SK-N-SH treated with all-trans-retinoic acid at 6 μM for 48 hours (cell line): ENCODE results near the gene BSDC1.
"Not testable (repeated sequence)": the region's sequence is repeated elsewhere in the genome, so short reads cannot be mapped to it uniquely, and the experiment has no call there.

Experiments
- ATAC-seq: fragments of 200-7000 bp; cut with Tn5 transposase; 3 replicates; pipeline ENCODE4 v1.9.1; 2020; ENCODE audit warnings: mild to moderate bottlenecking, moderate library complexity
- ARNTL ChIP-seq: fragments of 450-650 bp; formaldehyde crosslinking; IDR thresholded peaks from 2 replicates; pipeline ENCODE4 v1.5.0; 2020; ENCODE audit warnings: low read depth, mild to moderate bottlenecking, moderate library complexity, borderline replicate concordance
- BACH2 ChIP-seq: fragments of 250-450 bp; sonication (Bioruptor Pico); IDR thresholded peaks from 2 replicates; pipeline ENCODE4 v1.9.0; 2021; ENCODE audit warnings: mild to moderate bottlenecking, borderline replicate concordance
- CREB5 ChIP-seq: fragments of 250-450 bp; sonication (Bioruptor Pico); IDR thresholded peaks from 2 replicates; pipeline ENCODE4 v1.5.1; 2020; ENCODE audit warnings: low read depth, mild to moderate bottlenecking, moderate library complexity
- CSDC2 ChIP-seq: fragments of 250-450 bp; sonication (Bioruptor Pico); IDR thresholded peaks from 2 replicates; pipeline ENCODE4 v1.5.0; 2020; ENCODE audit warnings: mild to moderate bottlenecking, moderate library complexity
- CSRNP3 ChIP-seq: fragments of 250-450 bp; sonication (Bioruptor Pico); IDR thresholded peaks from 2 replicates; pipeline ENCODE4 v1.5.1; 2021; ENCODE audit warnings: mild to moderate bottlenecking, moderate library complexity
- GLIS3 ChIP-seq: fragments of 250-450 bp; sonication (Bioruptor Pico); IDR thresholded peaks from 2 replicates; pipeline ENCODE4 v1.5.0; 2020; ENCODE audit warnings: mild to moderate bottlenecking, moderate library complexity
- ISL1 ChIP-seq: fragments of 250-450 bp; sonication (Bioruptor Pico); IDR thresholded peaks from 2 replicates; pipeline ENCODE4 v2.1.2; 2022; ENCODE audit warnings: mild to moderate bottlenecking, moderate library complexity
- OSR1 ChIP-seq: fragments of 250-450 bp; sonication (Bioruptor Pico); IDR thresholded peaks from 2 replicates; pipeline ENCODE4 v1.8.0; 2022; ENCODE audit warnings: moderate library complexity, mild to moderate bottlenecking, inconsistent platforms
- PATZ1 ChIP-seq: fragments of 250-450 bp; sonication (Bioruptor Pico); IDR thresholded peaks from 2 replicates; pipeline ENCODE4 v1.8.0; 2020; ENCODE audit warnings: mild to moderate bottlenecking, moderate library complexity, borderline replicate concordance
- PPARA ChIP-seq: fragments of 250-450 bp; sonication (Bioruptor Pico); IDR thresholded peaks from 2 replicates; pipeline ENCODE4 v1.5.0; 2020; ENCODE audit warnings: mild to moderate bottlenecking, borderline replicate concordance
- RARB ChIP-seq: fragments of 250-450 bp; sonication (Bioruptor Pico); IDR thresholded peaks from 2 replicates; pipeline ENCODE4 v1.8.0; 2021; ENCODE audit warnings: mild to moderate bottlenecking, moderate library complexity
- TCF4 ChIP-seq: fragments of 250-450 bp; sonication (Bioruptor Pico); IDR thresholded peaks from 2 replicates; pipeline ENCODE4 v1.8.0; 2021; ENCODE audit warnings: mild to moderate bottlenecking, moderate library complexity, borderline replicate concordance
- TOX ChIP-seq: fragments of 250-450 bp; sonication (Bioruptor Pico); IDR thresholded peaks from 2 replicates; pipeline ENCODE4 v1.8.0; 2021; ENCODE audit warnings: mild to moderate bottlenecking, moderate library complexity, borderline replicate concordance
- TSHZ2 ChIP-seq: fragments of 250-450 bp; sonication (Bioruptor Pico); IDR thresholded peaks from 2 replicates; pipeline ENCODE4 v1.5.0; 2020; ENCODE audit warnings: mild to moderate bottlenecking, moderate library complexity
- ZC3H10 ChIP-seq: fragments of 250-450 bp; sonication (Bioruptor Pico); IDR thresholded peaks from 2 replicates; pipeline ENCODE4 v1.5.1; 2021; ENCODE audit warnings: mild to moderate bottlenecking, moderate library complexity
- ZFP3 ChIP-seq: fragments of 250-450 bp; sonication (Bioruptor Pico); IDR thresholded peaks from 2 replicates; pipeline ENCODE4 v1.5.0; 2020; ENCODE audit warnings: mild to moderate bottlenecking, moderate library complexity
- ZFP30 ChIP-seq: fragments of 450-650 bp; formaldehyde crosslinking; IDR thresholded peaks from 2 replicates; pipeline ENCODE4 v1.5.0; 2022; ENCODE audit warnings: mild to moderate bottlenecking, moderate library complexity
- ZNF70 ChIP-seq: fragments of 450-650 bp; formaldehyde crosslinking; IDR thresholded peaks from 2 replicates; pipeline ENCODE4 v1.5.0; 2020; ENCODE audit warnings: mild to moderate bottlenecking, moderate library complexity
- ZNF8 ChIP-seq: fragments of 450-650 bp; formaldehyde crosslinking; IDR thresholded peaks from 2 replicates; pipeline ENCODE4 v1.5.0; 2020; ENCODE audit warnings: mild to moderate bottlenecking, moderate library complexity
- TF ChIP-seq, protein P1 (sequence below): fragments of 250-450 bp; sonication (Bioruptor Pico); IDR thresholded peaks from 2 replicates; pipeline ENCODE4 v1.8.0; 2021; ENCODE audit warnings: low read depth, mild to moderate bottlenecking, moderate library complexity, borderline replicate concordance

BSDC1 gene

GRCh38 chr1:32394141-32394889 lies at the start of gene BSDC1:
BSDC1 (minus strand) TSS chr1:32394441; CDS start chr1:32394414, 27 bp downstream.
- ATAC-seq: peak; percentile 95
- TF ChIP-seq GLIS3 (CRISPR knock-in tag) (no peak), CSDC2 (CRISPR knock-in tag) (no peak), BACH2 (CRISPR knock-in tag) (no peak), TOX (CRISPR knock-in tag) (no peak), RARB (no peak), ZNF70 (CRISPR knock-in tag) (no peak), PATZ1 (CRISPR knock-in tag) (no peak), ZC3H10 (CRISPR knock-in tag) (no peak), ARNTL (CRISPR knock-in tag) (no peak), TSHZ2 (CRISPR knock-in tag) (peak; percentile 79), CREB5 (CRISPR knock-in tag) (peak; percentile 67), TCF4 (CRISPR knock-in tag) (peak; percentile 84), CSRNP3 (CRISPR knock-in tag) (no peak), ZNF8 (CRISPR knock-in tag) (no peak), ZFP3 (no peak), PPARA (CRISPR knock-in tag) (no peak), ZFP30 (CRISPR knock-in tag) (no peak), ISL1 (CRISPR knock-in tag) (no peak)
- TF ChIP-seq, protein P1, sequence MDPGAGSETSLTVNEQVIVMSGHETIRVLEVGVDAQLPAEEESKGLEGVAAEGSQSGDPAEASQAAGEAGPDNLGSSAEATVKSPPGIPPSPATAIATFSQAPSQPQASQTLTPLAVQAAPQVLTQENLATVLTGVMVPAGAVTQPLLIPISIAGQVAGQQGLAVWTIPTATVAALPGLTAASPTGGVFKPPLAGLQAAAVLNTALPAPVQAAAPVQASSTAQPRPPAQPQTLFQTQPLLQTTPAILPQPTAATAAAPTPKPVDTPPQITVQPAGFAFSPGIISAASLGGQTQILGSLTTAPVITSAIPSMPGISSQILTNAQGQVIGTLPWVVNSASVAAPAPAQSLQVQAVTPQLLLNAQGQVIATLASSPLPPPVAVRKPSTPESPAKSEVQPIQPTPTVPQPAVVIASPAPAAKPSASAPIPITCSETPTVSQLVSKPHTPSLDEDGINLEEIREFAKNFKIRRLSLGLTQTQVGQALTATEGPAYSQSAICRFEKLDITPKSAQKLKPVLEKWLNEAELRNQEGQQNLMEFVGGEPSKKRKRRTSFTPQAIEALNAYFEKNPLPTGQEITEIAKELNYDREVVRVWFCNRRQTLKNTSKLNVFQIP (CRISPR knock-in tag): no peak

DNA sequence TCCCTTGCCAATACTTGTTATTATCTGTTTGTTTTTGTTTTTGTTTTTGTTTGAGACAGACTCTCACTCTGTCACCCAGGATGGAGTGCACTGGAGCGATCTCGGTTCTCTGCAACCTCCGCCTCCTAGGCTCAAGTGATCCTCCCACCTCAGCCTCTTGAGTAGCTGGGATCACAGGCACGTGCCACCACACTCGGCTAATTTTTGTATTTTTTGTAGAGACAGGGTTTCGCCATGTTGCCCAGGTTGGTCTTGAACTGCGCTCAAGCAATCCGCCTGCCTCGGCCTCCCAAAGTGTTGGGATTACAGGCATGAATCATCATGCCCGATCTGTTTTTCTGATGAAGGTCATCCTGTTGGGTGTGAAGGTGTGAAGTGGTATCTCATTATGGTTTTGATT lies 47.2 kb upstream of the BSDC1 start:
- ATAC-seq: not testable (repeated sequence)

DNA sequence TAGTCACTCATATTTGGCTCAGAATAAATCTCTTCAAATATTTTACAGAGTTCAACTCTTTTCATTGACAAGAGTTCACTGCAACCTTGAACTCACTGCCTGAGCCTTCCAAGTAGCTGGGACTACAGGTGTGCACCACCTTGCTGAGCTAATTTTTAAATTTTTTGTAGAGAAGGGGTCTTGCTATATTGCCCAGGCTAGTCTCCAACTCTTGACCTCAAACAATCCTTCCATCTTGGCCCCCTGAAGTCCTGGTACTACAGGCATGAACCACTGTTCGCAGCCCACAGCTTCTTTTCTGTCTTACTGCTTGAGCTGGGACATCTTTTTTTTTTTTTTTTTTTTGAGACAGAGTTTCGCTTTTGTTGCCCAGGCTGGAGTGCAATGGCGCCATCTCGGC lies 44.5 kb upstream of the BSDC1 start:
- not testable (repeated sequence) for ATAC-seq

DNA sequence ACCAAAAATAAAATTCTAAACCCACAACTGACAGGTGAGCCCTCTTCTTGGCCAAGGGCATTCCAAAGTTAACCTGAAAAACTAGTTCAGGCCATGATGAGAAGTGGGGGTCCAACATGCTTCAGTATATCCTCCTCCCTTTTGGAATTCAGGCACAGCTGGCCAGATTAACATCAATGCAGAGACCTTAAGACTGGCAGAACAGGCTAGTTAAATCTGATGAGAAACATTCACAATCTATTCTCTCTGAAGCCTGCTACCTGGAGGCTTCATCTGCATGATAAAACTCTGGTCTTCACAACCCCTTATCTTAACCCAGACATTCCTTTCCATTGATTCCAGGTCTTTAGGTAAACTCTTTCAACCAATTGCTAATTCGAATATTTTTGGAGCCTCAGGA lies 43.9 kb upstream of the BSDC1 start:
- TF ChIP-seq CSRNP3 (CRISPR knock-in tag): no peak
- TF ChIP-seq PPARA (CRISPR knock-in tag): no peak
- no peak for TF ChIP-seq ZNF70 (CRISPR knock-in tag)
- TF ChIP-seq TCF4 (CRISPR knock-in tag): no peak
- no peak for TF ChIP-seq ZFP3
- no peak for TF ChIP-seq ZNF8 (CRISPR knock-in tag)
- no peak for TF ChIP-seq OSR1 (CRISPR knock-in tag)
- TF ChIP-seq ARNTL (CRISPR knock-in tag): no peak
- TF ChIP-seq RARB: no peak
- no peak for TF ChIP-seq TOX (CRISPR knock-in tag)
- no peak for TF ChIP-seq ZC3H10 (CRISPR knock-in tag)
- TF ChIP-seq BACH2 (CRISPR knock-in tag): no peak
- TF ChIP-seq ISL1 (CRISPR knock-in tag): no peak
- no peak for TF ChIP-seq ZFP30 (CRISPR knock-in tag)
- no peak for ATAC-seq
